WTC11 (cell line): ENCODE results near the gene NR1H3.

Source experiments
- ATF1 ChIP-seq: sonication (generic); formaldehyde crosslinking; IDR thresholded peaks from 2 replicates; pipeline ENCODE4 v1.8.1; 2023; ENCODE audit warnings: mild to moderate bottlenecking, moderate library complexity, missing genetic modification reagents
- ESRRA ChIP-seq: sonication (generic); formaldehyde crosslinking; IDR thresholded peaks from 2 replicates; pipeline ENCODE4 v1.8.1; 2022; ENCODE audit warnings: mild to moderate bottlenecking, missing genetic modification reagents, borderline replicate concordance
- ETV6 ChIP-seq: sonication (generic); formaldehyde crosslinking; IDR thresholded peaks from 2 replicates; pipeline ENCODE4 v1.8.1; 2022; ENCODE audit warnings: mild to moderate bottlenecking, missing genetic modification reagents
- GABPB1 ChIP-seq: sonication (generic); formaldehyde crosslinking; IDR thresholded peaks from 2 replicates; pipeline ENCODE4 v1.8.1; 2023; ENCODE audit warnings: mild to moderate bottlenecking, missing genetic modification reagents
- JUN ChIP-seq: sonication (generic); formaldehyde crosslinking; IDR thresholded peaks from 2 replicates; pipeline ENCODE4 v1.8.0; 2023; ENCODE audit warnings: mild to moderate bottlenecking, missing genetic modification reagents
- NFE2L1 ChIP-seq: sonication (generic); formaldehyde crosslinking; IDR thresholded peaks from 2 replicates; pipeline ENCODE4 v1.8.1; 2023; ENCODE audit warnings: missing genetic modification reagents
- ZNF121 ChIP-seq: sonication (generic); formaldehyde crosslinking; IDR thresholded peaks from 2 replicates; pipeline ENCODE4 v1.8.0; 2023; ENCODE audit warnings: missing genetic modification reagents
- TF ChIP-seq, protein P1 (sequence below): fragments of 250-450 bp; sonication (Bioruptor Pico); IDR thresholded peaks from 2 replicates; pipeline ENCODE4 v1.9.0; 2021; ENCODE audit warnings: mild to moderate bottlenecking, borderline replicate concordance
- TF ChIP-seq, protein P2 (sequence below): sonication (generic); formaldehyde crosslinking; IDR thresholded peaks from 2 replicates; pipeline ENCODE4 v1.8.1; 2022; ENCODE audit warnings: low read depth, missing genetic modification reagents, borderline replicate concordance
- TF ChIP-seq, protein P3 (sequence below): fragments of 200-600 bp; IDR thresholded peaks from 2 replicates; pipeline ENCODE4 v1.8.0; 2022; ENCODE audit warnings: antibody characterized with exemption
- TF ChIP-seq, protein P4 (sequence below): sonication (generic); formaldehyde crosslinking; IDR thresholded peaks from 2 replicates; pipeline ENCODE4 v1.8.1; 2022; ENCODE audit warnings: missing genetic modification reagents, borderline replicate concordance
- TF ChIP-seq, protein P5 (sequence below): sonication (generic); formaldehyde crosslinking; IDR thresholded peaks from 2 replicates; pipeline ENCODE4 v1.8.1; 2023; ENCODE audit warnings: mild to moderate bottlenecking, missing genetic modification reagents, moderate library complexity
- TF ChIP-seq, protein P6 (sequence below): sonication (generic); formaldehyde crosslinking; IDR thresholded peaks from 2 replicates; pipeline ENCODE4 v1.8.0; 2022; ENCODE audit warnings: mild to moderate bottlenecking, missing genetic modification reagents
- TF ChIP-seq, protein P7 (sequence below): sonication (generic); formaldehyde crosslinking; IDR thresholded peaks from 2 replicates; pipeline ENCODE4 v1.8.0; 2022; ENCODE audit warnings: missing genetic modification reagents

DNA sequence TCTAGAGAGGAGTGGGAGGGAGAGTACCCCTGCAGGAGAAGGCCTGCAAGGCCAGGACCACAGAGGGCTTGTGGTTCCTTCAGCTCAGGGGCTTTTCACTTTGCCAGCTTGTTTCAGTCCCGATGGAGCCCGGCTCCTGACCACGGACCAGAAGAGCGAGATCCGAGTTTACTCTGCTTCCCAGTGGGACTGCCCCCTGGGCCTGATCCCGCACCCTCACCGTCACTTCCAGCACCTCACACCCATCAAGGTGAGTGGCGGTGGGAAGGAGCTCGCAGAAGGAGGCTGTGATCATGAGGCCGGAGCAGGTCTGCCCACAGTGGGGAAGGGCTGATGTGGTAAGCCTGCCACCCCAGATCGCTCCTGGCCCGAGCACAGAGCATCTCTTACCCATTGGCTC lies 22.6 kb upstream of the NR1H3 start:
- TF ChIP-seq, protein P1, sequence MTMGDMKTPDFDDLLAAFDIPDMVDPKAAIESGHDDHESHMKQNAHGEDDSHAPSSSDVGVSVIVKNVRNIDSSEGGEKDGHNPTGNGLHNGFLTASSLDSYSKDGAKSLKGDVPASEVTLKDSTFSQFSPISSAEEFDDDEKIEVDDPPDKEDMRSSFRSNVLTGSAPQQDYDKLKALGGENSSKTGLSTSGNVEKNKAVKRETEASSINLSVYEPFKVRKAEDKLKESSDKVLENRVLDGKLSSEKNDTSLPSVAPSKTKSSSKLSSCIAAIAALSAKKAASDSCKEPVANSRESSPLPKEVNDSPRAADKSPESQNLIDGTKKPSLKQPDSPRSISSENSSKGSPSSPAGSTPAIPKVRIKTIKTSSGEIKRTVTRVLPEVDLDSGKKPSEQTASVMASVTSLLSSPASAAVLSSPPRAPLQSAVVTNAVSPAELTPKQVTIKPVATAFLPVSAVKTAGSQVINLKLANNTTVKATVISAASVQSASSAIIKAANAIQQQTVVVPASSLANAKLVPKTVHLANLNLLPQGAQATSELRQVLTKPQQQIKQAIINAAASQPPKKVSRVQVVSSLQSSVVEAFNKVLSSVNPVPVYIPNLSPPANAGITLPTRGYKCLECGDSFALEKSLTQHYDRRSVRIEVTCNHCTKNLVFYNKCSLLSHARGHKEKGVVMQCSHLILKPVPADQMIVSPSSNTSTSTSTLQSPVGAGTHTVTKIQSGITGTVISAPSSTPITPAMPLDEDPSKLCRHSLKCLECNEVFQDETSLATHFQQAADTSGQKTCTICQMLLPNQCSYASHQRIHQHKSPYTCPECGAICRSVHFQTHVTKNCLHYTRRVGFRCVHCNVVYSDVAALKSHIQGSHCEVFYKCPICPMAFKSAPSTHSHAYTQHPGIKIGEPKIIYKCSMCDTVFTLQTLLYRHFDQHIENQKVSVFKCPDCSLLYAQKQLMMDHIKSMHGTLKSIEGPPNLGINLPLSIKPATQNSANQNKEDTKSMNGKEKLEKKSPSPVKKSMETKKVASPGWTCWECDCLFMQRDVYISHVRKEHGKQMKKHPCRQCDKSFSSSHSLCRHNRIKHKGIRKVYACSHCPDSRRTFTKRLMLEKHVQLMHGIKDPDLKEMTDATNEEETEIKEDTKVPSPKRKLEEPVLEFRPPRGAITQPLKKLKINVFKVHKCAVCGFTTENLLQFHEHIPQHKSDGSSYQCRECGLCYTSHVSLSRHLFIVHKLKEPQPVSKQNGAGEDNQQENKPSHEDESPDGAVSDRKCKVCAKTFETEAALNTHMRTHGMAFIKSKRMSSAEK (CRISPR knock-in tag): no peak
- TF ChIP-seq, protein P2, sequence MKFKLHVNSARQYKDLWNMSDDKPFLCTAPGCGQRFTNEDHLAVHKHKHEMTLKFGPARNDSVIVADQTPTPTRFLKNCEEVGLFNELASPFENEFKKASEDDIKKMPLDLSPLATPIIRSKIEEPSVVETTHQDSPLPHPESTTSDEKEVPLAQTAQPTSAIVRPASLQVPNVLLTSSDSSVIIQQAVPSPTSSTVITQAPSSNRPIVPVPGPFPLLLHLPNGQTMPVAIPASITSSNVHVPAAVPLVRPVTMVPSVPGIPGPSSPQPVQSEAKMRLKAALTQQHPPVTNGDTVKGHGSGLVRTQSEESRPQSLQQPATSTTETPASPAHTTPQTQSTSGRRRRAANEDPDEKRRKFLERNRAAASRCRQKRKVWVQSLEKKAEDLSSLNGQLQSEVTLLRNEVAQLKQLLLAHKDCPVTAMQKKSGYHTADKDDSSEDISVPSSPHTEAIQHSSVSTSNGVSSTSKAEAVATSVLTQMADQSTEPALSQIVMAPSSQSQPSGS (CRISPR knock-in tag): no peak
- TF ChIP-seq, protein P3, sequence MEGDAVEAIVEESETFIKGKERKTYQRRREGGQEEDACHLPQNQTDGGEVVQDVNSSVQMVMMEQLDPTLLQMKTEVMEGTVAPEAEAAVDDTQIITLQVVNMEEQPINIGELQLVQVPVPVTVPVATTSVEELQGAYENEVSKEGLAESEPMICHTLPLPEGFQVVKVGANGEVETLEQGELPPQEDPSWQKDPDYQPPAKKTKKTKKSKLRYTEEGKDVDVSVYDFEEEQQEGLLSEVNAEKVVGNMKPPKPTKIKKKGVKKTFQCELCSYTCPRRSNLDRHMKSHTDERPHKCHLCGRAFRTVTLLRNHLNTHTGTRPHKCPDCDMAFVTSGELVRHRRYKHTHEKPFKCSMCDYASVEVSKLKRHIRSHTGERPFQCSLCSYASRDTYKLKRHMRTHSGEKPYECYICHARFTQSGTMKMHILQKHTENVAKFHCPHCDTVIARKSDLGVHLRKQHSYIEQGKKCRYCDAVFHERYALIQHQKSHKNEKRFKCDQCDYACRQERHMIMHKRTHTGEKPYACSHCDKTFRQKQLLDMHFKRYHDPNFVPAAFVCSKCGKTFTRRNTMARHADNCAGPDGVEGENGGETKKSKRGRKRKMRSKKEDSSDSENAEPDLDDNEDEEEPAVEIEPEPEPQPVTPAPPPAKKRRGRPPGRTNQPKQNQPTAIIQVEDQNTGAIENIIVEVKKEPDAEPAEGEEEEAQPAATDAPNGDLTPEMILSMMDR: no peak
- TF ChIP-seq, protein P4, sequence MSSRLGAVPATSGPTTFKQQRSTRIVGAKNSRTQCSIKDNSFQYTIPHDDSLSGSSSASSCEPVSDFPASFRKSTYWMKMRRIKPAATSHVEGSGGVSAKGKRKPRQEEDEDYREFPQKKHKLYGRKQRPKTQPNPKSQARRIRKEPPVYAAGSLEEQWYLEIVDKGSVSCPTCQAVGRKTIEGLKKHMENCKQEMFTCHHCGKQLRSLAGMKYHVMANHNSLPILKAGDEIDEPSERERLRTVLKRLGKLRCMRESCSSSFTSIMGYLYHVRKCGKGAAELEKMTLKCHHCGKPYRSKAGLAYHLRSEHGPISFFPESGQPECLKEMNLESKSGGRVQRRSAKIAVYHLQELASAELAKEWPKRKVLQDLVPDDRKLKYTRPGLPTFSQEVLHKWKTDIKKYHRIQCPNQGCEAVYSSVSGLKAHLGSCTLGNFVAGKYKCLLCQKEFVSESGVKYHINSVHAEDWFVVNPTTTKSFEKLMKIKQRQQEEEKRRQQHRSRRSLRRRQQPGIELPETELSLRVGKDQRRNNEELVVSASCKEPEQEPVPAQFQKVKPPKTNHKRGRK (CRISPR knock-in tag): no peak
- no peak for TF ChIP-seq ETV6 (CRISPR knock-in tag)
- TF ChIP-seq ZNF121 (CRISPR knock-in tag): no peak
- TF ChIP-seq, protein P5, sequence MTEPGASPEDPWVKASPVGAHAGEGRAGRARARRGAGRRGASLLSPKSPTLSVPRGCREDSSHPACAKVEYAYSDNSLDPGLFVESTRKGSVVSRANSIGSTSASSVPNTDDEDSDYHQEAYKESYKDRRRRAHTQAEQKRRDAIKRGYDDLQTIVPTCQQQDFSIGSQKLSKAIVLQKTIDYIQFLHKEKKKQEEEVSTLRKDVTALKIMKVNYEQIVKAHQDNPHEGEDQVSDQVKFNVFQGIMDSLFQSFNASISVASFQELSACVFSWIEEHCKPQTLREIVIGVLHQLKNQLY (CRISPR knock-in tag): no peak
- TF ChIP-seq, protein P6, sequence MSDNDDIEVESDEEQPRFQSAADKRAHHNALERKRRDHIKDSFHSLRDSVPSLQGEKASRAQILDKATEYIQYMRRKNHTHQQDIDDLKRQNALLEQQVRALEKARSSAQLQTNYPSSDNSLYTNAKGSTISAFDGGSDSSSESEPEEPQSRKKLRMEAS: no peak
- TF ChIP-seq, protein P7, sequence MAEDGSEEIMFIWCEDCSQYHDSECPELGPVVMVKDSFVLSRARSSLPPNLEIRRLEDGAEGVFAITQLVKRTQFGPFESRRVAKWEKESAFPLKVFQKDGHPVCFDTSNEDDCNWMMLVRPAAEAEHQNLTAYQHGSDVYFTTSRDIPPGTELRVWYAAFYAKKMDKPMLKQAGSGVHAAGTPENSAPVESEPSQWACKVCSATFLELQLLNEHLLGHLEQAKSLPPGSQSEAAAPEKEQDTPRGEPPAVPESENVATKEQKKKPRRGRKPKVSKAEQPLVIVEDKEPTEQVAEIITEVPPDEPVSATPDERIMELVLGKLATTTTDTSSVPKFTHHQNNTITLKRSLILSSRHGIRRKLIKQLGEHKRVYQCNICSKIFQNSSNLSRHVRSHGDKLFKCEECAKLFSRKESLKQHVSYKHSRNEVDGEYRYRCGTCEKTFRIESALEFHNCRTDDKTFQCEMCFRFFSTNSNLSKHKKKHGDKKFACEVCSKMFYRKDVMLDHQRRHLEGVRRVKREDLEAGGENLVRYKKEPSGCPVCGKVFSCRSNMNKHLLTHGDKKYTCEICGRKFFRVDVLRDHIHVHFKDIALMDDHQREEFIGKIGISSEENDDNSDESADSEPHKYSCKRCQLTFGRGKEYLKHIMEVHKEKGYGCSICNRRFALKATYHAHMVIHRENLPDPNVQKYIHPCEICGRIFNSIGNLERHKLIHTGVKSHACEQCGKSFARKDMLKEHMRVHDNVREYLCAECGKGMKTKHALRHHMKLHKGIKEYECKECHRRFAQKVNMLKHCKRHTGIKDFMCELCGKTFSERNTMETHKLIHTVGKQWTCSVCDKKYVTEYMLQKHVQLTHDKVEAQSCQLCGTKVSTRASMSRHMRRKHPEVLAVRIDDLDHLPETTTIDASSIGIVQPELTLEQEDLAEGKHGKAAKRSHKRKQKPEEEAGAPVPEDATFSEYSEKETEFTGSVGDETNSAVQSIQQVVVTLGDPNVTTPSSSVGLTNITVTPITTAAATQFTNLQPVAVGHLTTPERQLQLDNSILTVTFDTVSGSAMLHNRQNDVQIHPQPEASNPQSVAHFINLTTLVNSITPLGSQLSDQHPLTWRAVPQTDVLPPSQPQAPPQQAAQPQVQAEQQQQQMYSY (CRISPR knock-in tag): no peak
- TF ChIP-seq NFE2L1 (CRISPR knock-in tag): no peak
- no peak for TF ChIP-seq GABPB1 (CRISPR knock-in tag)
- no peak for TF ChIP-seq ESRRA
- TF ChIP-seq JUN: no peak
- TF ChIP-seq ATF1 (CRISPR knock-in tag): no peak
